Endothelial cell of umbilical vein (primary cell): ENCODE measurements around the gene AMPH. TPM values are rescaled to one million over a fixed set of nuclear protein-coding genes. Genes with fewer than 3 reads are reported as not detected.

Source experiments
- BruUV-seq: library from RNA; stranded (reverse); fragments of 400-500 nt; replicated peaks from 2 replicates; lab custom pipeline; 2021; lab: Mats Ljungman, UMichigan
- CTCF ChIA-PET: fragments of 300-600, 350-600 bp; sonication (Branson Sonifier 250); formaldehyde crosslinking; loops from one replicate; lab custom pipeline; 2021; ENCODE audit warnings: antibody characterized with exemption, inconsistent platforms; lab: Charles Lee
- POLR2A ChIA-PET: fragments of 300-600, 350-600 bp; sonication (Branson Sonifier 250); formaldehyde crosslinking; loops from one replicate; lab custom pipeline; 2021; ENCODE audit warnings: antibody characterized with exemption, inconsistent platforms; lab: Charles Lee
- DNase-seq: peaks from one replicate; pipeline ENCODE4 v3.0.0-alpha.2; 2011; ENCODE audit warnings: low read depth, low spot score
- FAIRE-seq: peaks from 2 replicates; lab custom pipeline; 2011; peaks lifted over from hg19 to GRCh38; lab: Jason Lieb, UNC
- H2AFZ ChIP-seq: 2 replicates; pipeline ENCODE4 v1.6.0; 2012; ENCODE audit warnings: low read depth, low read length, control low read depth, inconsistent platforms
- H3K27ac ChIP-seq: 2 replicates; pipeline ENCODE4 v1.5.1; 2011; ENCODE audit warnings: low read depth, mild to moderate bottlenecking, control low read depth, low read length, moderate library complexity; ENCODE audit not compliant: insufficient read depth
- H3K27me3 ChIP-seq, 2 experiments: 2 replicates each; pipeline versions ENCODE4 v1.6.0 to v1.6.1; 2011; ENCODE audit warnings: low read length in 2 of 2, mixed read lengths in 1 of 2; ENCODE audit not compliant: control insufficient read depth in 2 of 2, insufficient read depth in 2 of 2
- H3K36me3 ChIP-seq, 2 experiments: 2 replicates in 1 of 2; 3 replicates in 1 of 2; pipeline ENCODE4 v1.5.1; 2011; ENCODE audit warnings: low read length in 2 of 2, mild to moderate bottlenecking in 1 of 2, moderate library complexity in 1 of 2; ENCODE audit not compliant: control insufficient read depth in 2 of 2, insufficient read depth in 2 of 2; ENCODE audit errors: extremely low read depth in 1 of 2
- H3K4me1 ChIP-seq: 3 replicates; pipeline ENCODE4 v1.5.1; 2011; ENCODE audit warnings: mild to moderate bottlenecking, low read length; ENCODE audit not compliant: control insufficient read depth, insufficient read depth; ENCODE audit errors: extremely low read depth
- H3K4me2 ChIP-seq: 2 replicates; pipeline ENCODE4 v1.6.1; 2011; ENCODE audit warnings: low read length, control low read depth, mixed read lengths; ENCODE audit not compliant: insufficient read depth
- H3K4me3 ChIP-seq, 3 experiments: fragments of 200-600 bp in 1 of 3; sonication (generic), shearing (Covaris generic) in 1 of 3; replicated peaks in 1 of 3; 2 replicates each; pipeline ENCODE4 v1.5.1; 2011 to 2016; ENCODE audit warnings: control low read depth in 3 of 3, low read length in 3 of 3, mild to moderate bottlenecking in 2 of 3, inconsistent platforms in 1 of 3, low read depth in 1 of 3, moderate library complexity in 1 of 3; ENCODE audit not compliant: insufficient read depth in 1 of 3
- H3K79me2 ChIP-seq: 2 replicates; pipeline ENCODE4 v1.6.0; 2012; ENCODE audit warnings: low read length, inconsistent platforms; ENCODE audit not compliant: control insufficient read depth, insufficient read depth
- H3K9ac ChIP-seq: replicated peaks from 2 replicates; pipeline ENCODE3; 2011; ENCODE audit warnings: low read length, control low read depth; ENCODE audit not compliant: insufficient read depth; ENCODE audit errors: extremely low read depth
- H3K9me1 ChIP-seq: replicated peaks from 3 replicates; pipeline ENCODE4 v1.6.0; 2011; ENCODE audit warnings: mild to moderate bottlenecking, low read length; ENCODE audit not compliant: control insufficient read depth, insufficient read depth; ENCODE audit errors: extremely low read depth
- H3K9me3 ChIP-seq: replicated peaks from 2 replicates; pipeline ENCODE4 v1.5.1; 2012; ENCODE audit warnings: low read length, inconsistent platforms; ENCODE audit not compliant: control insufficient read depth, insufficient read depth
- H4K20me1 ChIP-seq: replicated peaks from 2 replicates; pipeline ENCODE3; 2011; ENCODE audit warnings: mild to moderate bottlenecking, low read length; ENCODE audit not compliant: control insufficient read depth, insufficient read depth; ENCODE audit errors: extremely low read depth
- CTCF ChIP-seq, 2 donors: IDR thresholded peaks; 1 replicate in 1 of 2; 2 replicates in 1 of 2; pipeline ENCODE4 v1.5.1; 2011; ENCODE audit warnings: low read length in 2 of 2, mild to moderate bottlenecking in 2 of 2, moderate library complexity in 2 of 2, control low read depth in 1 of 2, inconsistent platforms in 1 of 2, low read depth in 1 of 2; ENCODE audit not compliant: insufficient read depth in 1 of 2; ENCODE audit errors: extremely low read depth in 1 of 2
- EZH2 ChIP-seq: IDR thresholded peaks from 2 replicates; pipeline ENCODE4 v1.6.1; 2012; ENCODE audit warnings: borderline replicate concordance, low read depth, mild to moderate bottlenecking, moderate library complexity, low read length, inconsistent platforms; ENCODE audit not compliant: severe bottlenecking
- FOS ChIP-seq: IDR thresholded peaks from 2 replicates; pipeline ENCODE4 v1.6.1; 2011; ENCODE audit warnings: mild to moderate bottlenecking, low read length, moderate library complexity, borderline replicate concordance; ENCODE audit not compliant: insufficient read depth
- GATA2 ChIP-seq: IDR thresholded peaks from 2 replicates; pipeline ENCODE4 v1.7.0; 2011; ENCODE audit warnings: low read depth, mild to moderate bottlenecking, moderate library complexity, mixed read lengths, low read length; ENCODE audit not compliant: insufficient read length, insufficient read depth
- JUN ChIP-seq: IDR thresholded peaks from 2 replicates; pipeline ENCODE4 v1.6.1; 2011; ENCODE audit warnings: borderline replicate concordance, low read depth; ENCODE audit not compliant: insufficient read length, insufficient read depth
- MAX ChIP-seq: IDR thresholded peaks from 2 replicates; pipeline ENCODE4 v1.6.1; 2011; ENCODE audit not compliant: insufficient read depth, insufficient read length
- MYC ChIP-seq: IDR thresholded peaks from one replicate; pipeline ENCODE4 v1.6.1; 2011; ENCODE audit warnings: mild to moderate bottlenecking, low read depth, low read length
- POLR2A ChIP-seq: IDR thresholded peaks from 2 replicates; pipeline ENCODE4 v1.6.1; 2012; ENCODE audit warnings: low read depth, mild to moderate bottlenecking, control low read depth, low read length
- POLR2AphosphoS5 ChIP-seq: IDR thresholded peaks from 2 replicates; pipeline ENCODE4 v1.6.1; 2012; ENCODE audit warnings: low read depth, mild to moderate bottlenecking, control low read depth, low read length, moderate library complexity; ENCODE audit not compliant: insufficient read depth
- dilution Hi-C: fragments of 300-500 bp; cut with MboI; formaldehyde crosslinking; loops from one replicate; pipeline ENCODE4 v1.15.0; 2019; ENCODE audit warnings: low sequenced_read_pairs; ENCODE audit not compliant: extremely low pct_ligation_motif_present
- intact Hi-C: fragments of 100-400 bp; cut with micrococcal nuclease; formaldehyde crosslinking; loops from one replicate; pipeline ENCODE4 v1.10.0; 2022
- polyA plus RNA-seq, 4 experiments: library from polyadenylated mRNA; depleted of rRNA in 3 of 4; stranded (reverse) in 3 of 4; unstranded in 1 of 4; fragments of >200 nt; gene quantifications; 2 replicates each; pipeline versions ENCODE4 v1.2.1 to v1.2.3, GENCODE V29; 2011 to 2012; ENCODE audit warnings: missing spikeins in 1 of 4
- total RNA-seq: library from RNA; stranded (reverse); gene quantifications from 2 replicates; pipeline ENCODE4 v1.2.3, GENCODE V29; 2021

AMPH gene
- total and polyA plus RNA-seq, 2 donors (not counting 3 experiments of a cell fraction or from before 2014, with no cell fraction given) = 5.2 to 9.2 TPM

- H3K9me3 ChIP-seq = no peaks in the 10 kb centered on the region
- H3K79me2 ChIP-seq = no peaks in the 10 kb centered on the region
- no peak for DNase-seq
- intact Hi-C loops (loop anchor here (5.0 kb wide), 1 partner anchor 1128 kb away; no protein-coding TSS in a partner anchor), dilution Hi-C loops (no loop called here)
- FAIRE-seq = no peak
- no peak overlapping the region for H3K4me2 ChIP-seq
- POLR2A ChIA-PET = no interaction called here
- BruUV-seq = no TSS peak
- no peaks in the 10 kb centered on the region for H3K27me3 ChIP-seq
- CTCF ChIA-PET = interaction anchor here (1.2 to 1.4 kb wide), 3 partner anchors 9 to 27 kb away, joined by 3 to 4 read pairs (median 3); no protein-coding TSS in a partner anchor
- H4K20me1 ChIP-seq = no peaks in the 10 kb centered on the region
- no peak for TF ChIP-seq GATA2
- H3K27ac ChIP-seq = no peak overlapping the region
- no peak overlapping the region for H3K9ac ChIP-seq
- H3K9me1 ChIP-seq = no peaks in the 10 kb centered on the region
- H2AFZ ChIP-seq = no peak overlapping the region
- H3K4me3 ChIP-seq = no peak overlapping the region
- H3K4me1 ChIP-seq = peaks cover 9% of the 10 kb centered on the region
- no peaks in the 10 kb centered on the region for H3K36me3 ChIP-seq
Observed at GRCh38 chr7:38394660-38395059, 236.5 kb downstream of the AMPH start.

GRCh38 chr7:38393874-38394273 is 237.3 kb downstream of the AMPH start:
- Histone ChIP-seq H3K9ac (no peak overlapping the region), H3K27me3 (no peaks in the 10 kb centered on the region), H3K4me2 (no peak overlapping the region), H3K9me3 (no peaks in the 10 kb centered on the region), H4K20me1 (no peaks in the 10 kb centered on the region), H3K79me2 (no peaks in the 10 kb centered on the region), H3K36me3 (no peaks in the 10 kb centered on the region), H3K4me3 (no peak overlapping the region), H3K4me1 (peaks cover 9% of the 10 kb centered on the region), H3K27ac (no peak overlapping the region), H3K9me1 (no peaks in the 10 kb centered on the region), H2AFZ (no peak overlapping the region)
- DNase-seq (no peak), FAIRE-seq (no peak)
- TF ChIP-seq POLR2AphosphoS5 (no peak), POLR2A (no peak), MAX (no peak), FOS (no peak), MYC (no peak), GATA2 (no peak), EZH2 (no peak), JUN (no peak), CTCF (IDR thresholded peaks at IDR 0.05; ENCODE audit: extremely low read depth in 1 of 2, insufficient read depth in 1 of 2, low read depth in 1 of 2, low read length in 2 of 2) (no peak)
- no TSS peak for BruUV-seq
- intact Hi-C loops (no loop called here), dilution Hi-C loops (no loop called here)
- CTCF ChIA-PET = interaction anchor here (1.2 to 1.4 kb wide), 2 partner anchors 8 to 26 kb away, joined by 3 to 4 read pairs; no protein-coding TSS in a partner anchor
- POLR2A ChIA-PET = no interaction called here
